Endothelial cell (in vitro differentiated cells): Measurements from ENCODE around the gene URB1. TPM values are rescaled to one million over a fixed set of nuclear protein-coding genes. Genes with fewer than 3 reads are reported as not detected.

Experiments
- DNase-seq: peaks from one replicate; pipeline ENCODE4 v3.0.0; 2021; ENCODE audit warnings: low spot score
- H3K27ac Mint-ChIP-seq: one replicate; pipeline ENCODE4 v1.8.0; 2021; ENCODE audit warnings: mixed read lengths, inconsistent platforms; ENCODE audit not compliant: unreplicated experiment
- H3K27me3 Mint-ChIP-seq: one replicate; pipeline ENCODE4 v1.8.0; 2021; ENCODE audit warnings: mild to moderate bottlenecking, moderate library complexity, mixed read lengths, inconsistent platforms; ENCODE audit not compliant: unreplicated experiment
- H3K36me3 Mint-ChIP-seq: one replicate; pipeline ENCODE4 v1.8.0; 2021; ENCODE audit warnings: mild to moderate bottlenecking, low read depth, mixed read lengths, inconsistent platforms; ENCODE audit not compliant: unreplicated experiment
- H3K4me1 Mint-ChIP-seq: one replicate; pipeline ENCODE4 v1.8.0; 2021; ENCODE audit warnings: mild to moderate bottlenecking, mixed read lengths, inconsistent platforms; ENCODE audit not compliant: unreplicated experiment
- H3K4me3 Mint-ChIP-seq: one replicate; pipeline ENCODE4 v1.8.0; 2021; ENCODE audit warnings: mild to moderate bottlenecking, mixed read lengths, inconsistent platforms; ENCODE audit not compliant: unreplicated experiment
- H3K9me3 Mint-ChIP-seq: one replicate; pipeline ENCODE4 v1.8.0; 2021; ENCODE audit warnings: mixed read lengths, inconsistent platforms; ENCODE audit not compliant: unreplicated experiment
- total RNA-seq: library from RNA; stranded (reverse); fragmentation: NEBNext Ultra II Directional; extraction: Animal tissue kit (Norgen Biotek cat#: 25700); gene quantifications from one replicate; pipeline ENCODE4 v1.2.1, GENCODE V29; 2021; ENCODE audit not compliant: unreplicated experiment
- TF ChIP-seq, protein P1 (sequence below): fragments of 200-600 bp; sonication (generic); IDR thresholded peaks from one replicate; pipeline ENCODE4 v1.5.0; 2021; ENCODE audit warnings: antibody characterized with exemption; ENCODE audit not compliant: unreplicated experiment

The URB1 gene
- total RNA-seq, 1 donor from 2014 or later, result 10.6 TPM

DNA sequence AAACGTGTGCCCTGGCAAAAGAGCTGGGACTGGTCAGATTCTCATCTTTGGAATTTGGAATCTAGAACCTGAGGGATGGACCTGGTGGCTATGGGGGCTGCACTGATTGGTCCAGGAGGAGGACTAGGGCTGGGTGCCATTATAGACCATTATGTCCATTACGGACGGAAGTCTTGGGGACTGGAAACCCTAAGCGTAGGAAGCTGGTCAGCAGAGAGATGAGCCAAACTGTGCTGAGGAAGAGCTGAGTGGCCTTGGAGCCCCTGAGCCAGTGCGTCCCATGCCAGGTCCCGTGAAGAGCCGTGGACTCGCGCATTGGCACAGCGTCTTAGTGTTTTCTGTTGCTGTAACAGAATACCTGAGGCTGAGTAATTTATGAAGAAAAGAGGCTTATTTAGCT lies 84.1 kb downstream of the URB1 start:
- Mint-ChIP-seq H3K4me3 (peak overlapping the region; percentile 9), H3K4me1 (peaks cover 23% of the 10 kb centered on the region), H3K9me3 (no peaks in the 10 kb centered on the region), H3K27me3 (no peaks in the 10 kb centered on the region), H3K36me3 (peaks cover 7% of the 10 kb centered on the region), H3K27ac (no peak overlapping the region)
- TF ChIP-seq, protein P1, sequence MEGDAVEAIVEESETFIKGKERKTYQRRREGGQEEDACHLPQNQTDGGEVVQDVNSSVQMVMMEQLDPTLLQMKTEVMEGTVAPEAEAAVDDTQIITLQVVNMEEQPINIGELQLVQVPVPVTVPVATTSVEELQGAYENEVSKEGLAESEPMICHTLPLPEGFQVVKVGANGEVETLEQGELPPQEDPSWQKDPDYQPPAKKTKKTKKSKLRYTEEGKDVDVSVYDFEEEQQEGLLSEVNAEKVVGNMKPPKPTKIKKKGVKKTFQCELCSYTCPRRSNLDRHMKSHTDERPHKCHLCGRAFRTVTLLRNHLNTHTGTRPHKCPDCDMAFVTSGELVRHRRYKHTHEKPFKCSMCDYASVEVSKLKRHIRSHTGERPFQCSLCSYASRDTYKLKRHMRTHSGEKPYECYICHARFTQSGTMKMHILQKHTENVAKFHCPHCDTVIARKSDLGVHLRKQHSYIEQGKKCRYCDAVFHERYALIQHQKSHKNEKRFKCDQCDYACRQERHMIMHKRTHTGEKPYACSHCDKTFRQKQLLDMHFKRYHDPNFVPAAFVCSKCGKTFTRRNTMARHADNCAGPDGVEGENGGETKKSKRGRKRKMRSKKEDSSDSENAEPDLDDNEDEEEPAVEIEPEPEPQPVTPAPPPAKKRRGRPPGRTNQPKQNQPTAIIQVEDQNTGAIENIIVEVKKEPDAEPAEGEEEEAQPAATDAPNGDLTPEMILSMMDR, result no peak
- DNase-seq, result no peak

DNA sequence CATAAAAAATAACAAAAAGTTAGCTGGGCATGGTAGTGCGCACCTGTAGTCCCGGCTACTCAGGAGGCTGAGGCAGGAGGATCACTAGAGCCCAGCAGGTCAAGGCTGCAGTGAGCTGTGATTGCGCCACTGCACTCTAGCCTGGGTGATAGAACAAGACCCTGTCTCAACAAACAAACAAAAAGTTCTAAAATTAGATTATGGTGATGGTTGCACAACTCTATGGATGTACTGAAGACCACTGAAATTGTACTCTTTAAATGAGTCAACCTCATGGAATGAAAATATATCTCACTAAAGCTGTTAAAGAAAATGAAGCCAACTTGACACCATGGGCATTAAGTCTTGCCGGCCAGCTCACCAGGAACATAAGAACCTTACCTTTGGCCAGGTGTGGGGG lies 85.1 kb downstream of the URB1 start:
- no peak for DNase-seq
- H3K4me1 Mint-ChIP-seq, result peaks cover 23% of the 10 kb centered on the region
- TF ChIP-seq, protein P1, result no peak
- no peaks in the 10 kb centered on the region for H3K27me3 Mint-ChIP-seq
- H3K27ac Mint-ChIP-seq, result no peak overlapping the region
- H3K4me3 Mint-ChIP-seq, result no peak overlapping the region
- H3K36me3 Mint-ChIP-seq, result peaks cover 4% of the 10 kb centered on the region
- H3K9me3 Mint-ChIP-seq, result no peaks in the 10 kb centered on the region

DNA sequence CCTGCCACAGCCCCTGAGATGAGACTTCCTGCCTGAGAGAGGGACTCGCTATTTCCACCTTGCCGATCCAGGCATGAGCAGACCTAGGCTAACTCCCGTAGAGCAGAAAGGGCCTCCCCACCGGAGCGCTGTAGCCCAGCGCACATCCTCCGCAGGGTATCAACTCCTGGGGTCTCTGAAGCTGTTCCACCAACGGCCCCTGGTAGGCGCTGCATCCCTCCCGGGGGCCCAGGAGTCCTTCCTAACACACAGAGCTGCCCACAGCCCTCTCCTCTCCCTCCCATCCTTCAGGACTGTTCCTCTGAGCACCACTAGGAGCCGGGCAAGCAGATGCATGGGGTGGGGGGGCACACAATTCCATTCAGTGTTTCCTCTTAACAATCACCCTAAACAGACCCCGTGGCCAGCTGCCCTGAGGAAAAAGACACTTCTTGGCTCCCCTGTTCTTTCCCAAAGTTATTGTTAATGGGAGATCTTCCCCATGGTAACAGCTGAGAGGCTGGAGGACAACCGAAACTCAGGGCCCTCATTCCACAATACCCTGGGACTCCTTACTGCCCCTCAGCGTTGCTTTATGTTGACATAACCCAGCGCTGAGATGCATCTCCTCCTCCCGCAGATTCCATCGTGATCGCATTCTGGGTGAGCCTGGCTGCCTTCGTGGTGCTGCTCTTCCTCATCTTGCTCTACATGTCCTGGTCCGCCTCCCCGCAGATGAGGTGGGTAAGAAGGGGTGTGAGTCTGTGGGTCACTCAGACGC lies 86.6 kb downstream of the URB1 start:
- TF ChIP-seq, protein P1, result peak; percentile 57
- DNase-seq, result peak; percentile 89
- Mint-ChIP-seq H3K36me3 (peaks cover 4% of the 10 kb centered on the region), H3K27me3 (no peaks in the 10 kb centered on the region), H3K4me3 (no peak overlapping the region), H3K4me1 (peaks cover 20% of the 10 kb centered on the region), H3K9me3 (no peaks in the 10 kb centered on the region), H3K27ac (peak overlapping the region; percentile 94)

DNA sequence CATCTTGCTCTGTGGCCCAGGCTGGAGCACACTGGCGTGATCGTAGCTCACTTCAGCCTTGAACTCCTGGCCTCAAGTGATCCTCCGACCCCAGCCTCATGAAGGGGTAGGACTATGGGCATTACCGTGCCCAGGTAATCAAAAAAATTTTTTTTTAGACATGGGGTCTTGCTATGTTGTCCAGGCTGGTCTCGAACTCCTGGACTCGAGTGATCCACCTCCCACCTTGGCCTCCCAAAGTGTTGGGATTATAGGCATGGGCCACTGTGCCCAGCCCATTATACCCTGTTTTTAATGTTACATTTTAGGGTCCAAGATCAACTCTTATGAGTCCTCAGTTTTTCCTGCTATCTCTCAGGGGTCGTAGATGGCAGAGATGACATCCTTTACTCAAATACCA lies 87.8 kb downstream of the URB1 start:
- H3K4me1 Mint-ChIP-seq, result peaks cover 17% of the 10 kb centered on the region
- no peaks in the 10 kb centered on the region for H3K36me3 Mint-ChIP-seq
- H3K9me3 Mint-ChIP-seq, result no peaks in the 10 kb centered on the region
- H3K27me3 Mint-ChIP-seq, result no peaks in the 10 kb centered on the region
- H3K4me3 Mint-ChIP-seq, result no peak overlapping the region
- H3K27ac Mint-ChIP-seq, result peak overlapping the region; percentile 94
- TF ChIP-seq, protein P1, result no peak
- DNase-seq, result no peak

DNA sequence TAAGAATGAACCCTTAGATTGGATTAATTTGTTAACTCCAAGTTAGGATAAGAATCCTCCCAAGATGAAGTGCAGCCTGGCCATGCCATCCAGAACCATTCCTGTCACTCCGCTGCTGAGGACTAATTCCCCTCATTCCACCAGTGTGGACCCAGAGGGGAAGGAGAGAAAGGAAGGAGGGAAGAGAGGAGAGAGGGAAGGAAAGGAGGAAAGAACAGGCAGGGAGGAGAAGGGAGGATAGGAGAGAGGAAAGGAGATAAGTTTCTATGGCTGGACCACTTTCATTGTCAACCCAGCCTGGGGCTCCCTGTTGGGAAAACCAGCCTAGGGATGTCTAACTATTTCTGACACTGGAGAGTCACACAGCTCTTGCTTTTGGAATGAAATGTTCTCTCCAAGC lies 89.4 kb downstream of the URB1 start:
- H3K36me3 Mint-ChIP-seq, result no peaks in the 10 kb centered on the region
- TF ChIP-seq, protein P1, result no peak
- no peak for DNase-seq
- no peak overlapping the region for H3K4me3 Mint-ChIP-seq
- H3K27me3 Mint-ChIP-seq, result no peaks in the 10 kb centered on the region
- H3K9me3 Mint-ChIP-seq, result no peaks in the 10 kb centered on the region
- H3K4me1 Mint-ChIP-seq, result peaks cover 17% of the 10 kb centered on the region
- H3K27ac Mint-ChIP-seq, result no peak overlapping the region
